Activated naive CD4-positive, alpha-beta T cell treated with anti-CD3 and anti-CD28 coated beads, Interleukin-2, amount 50 U/mL, for 24 hours (primary cell): Measurements from ENCODE around the gene PRPSAP2.

Experiments used
- H3K27ac Mint-ChIP-seq: one replicate; pipeline ENCODE4 v1.8.0; 2021; ENCODE audit warnings: mild to moderate bottlenecking, mixed read lengths
- H3K27me3 Mint-ChIP-seq: one replicate; pipeline ENCODE4 v1.8.0; 2021; ENCODE audit warnings: mixed read lengths
- H3K36me3 Mint-ChIP-seq: one replicate; pipeline ENCODE4 v1.8.0; 2021; ENCODE audit warnings: mixed read lengths
- H3K4me1 Mint-ChIP-seq: one replicate; pipeline ENCODE4 v1.8.0; 2021; ENCODE audit warnings: mixed read lengths
- H3K4me3 Mint-ChIP-seq: one replicate; pipeline ENCODE4 v1.8.0; 2021; ENCODE audit warnings: mild to moderate bottlenecking, mixed read lengths
- H3K9me3 Mint-ChIP-seq: one replicate; pipeline ENCODE4 v1.8.0; 2021; ENCODE audit warnings: mixed read lengths

Gene PRPSAP2

GRCh38 chr17:18974407-18975149 is 116.6 kb downstream of the PRPSAP2 start:
- Mint-ChIP-seq H3K4me1 (peaks cover 18% of the 10 kb centered on the region), H3K36me3 (peaks cover 3% of the 10 kb centered on the region), H3K27ac (peak overlapping the region; percentile 23), H3K27me3 (no peaks in the 10 kb centered on the region), H3K4me3 (no peak overlapping the region), H3K9me3 (no peaks in the 10 kb centered on the region)

GRCh38 chr17:18975597-18975996 is 117.7 kb downstream of the PRPSAP2 start:
- Mint-ChIP-seq H3K9me3 (no peaks in the 10 kb centered on the region), H3K36me3 (peaks cover 3% of the 10 kb centered on the region), H3K27me3 (no peaks in the 10 kb centered on the region), H3K4me1 (peaks cover 8% of the 10 kb centered on the region), H3K27ac (no peak overlapping the region), H3K4me3 (no peak overlapping the region)

- Mint-ChIP-seq H3K4me1 (peaks cover 8% of the 10 kb centered on the region), H3K4me3 (no peak overlapping the region), H3K9me3 (no peaks in the 10 kb centered on the region), H3K27me3 (no peaks in the 10 kb centered on the region), H3K36me3 (peaks cover 3% of the 10 kb centered on the region), H3K27ac (no peak overlapping the region)
These were observed 118.3 kb downstream of the PRPSAP2 start for GRCh38 chr17:18976201-18976600.

GRCh38 chr17:18977021-18977420 is 119.1 kb downstream of the PRPSAP2 start:
- Mint-ChIP-seq H3K4me1 (peaks cover 8% of the 10 kb centered on the region), H3K4me3 (no peak overlapping the region), H3K36me3 (peaks cover 3% of the 10 kb centered on the region), H3K27me3 (no peaks in the 10 kb centered on the region), H3K27ac (no peak overlapping the region), H3K9me3 (no peaks in the 10 kb centered on the region)

GRCh38 chr17:18977646-18978045 is 119.7 kb downstream of the PRPSAP2 start:
- H3K4me1 Mint-ChIP-seq, result peaks cover 8% of the 10 kb centered on the region
- peaks cover 3% of the 10 kb centered on the region for H3K36me3 Mint-ChIP-seq
- H3K27ac Mint-ChIP-seq, result no peak overlapping the region
- H3K9me3 Mint-ChIP-seq, result no peaks in the 10 kb centered on the region
- no peaks in the 10 kb centered on the region for H3K27me3 Mint-ChIP-seq
- no peak overlapping the region for H3K4me3 Mint-ChIP-seq

- Mint-ChIP-seq H3K27ac (no peak overlapping the region), H3K4me1 (peaks cover 8% of the 10 kb centered on the region), H3K4me3 (no peak overlapping the region), H3K27me3 (no peaks in the 10 kb centered on the region), H3K9me3 (no peaks in the 10 kb centered on the region), H3K36me3 (peaks cover 3% of the 10 kb centered on the region)
These were observed 120.1 kb downstream of the PRPSAP2 start for GRCh38 chr17:18978050-18978449.

- Mint-ChIP-seq H3K27ac (no peak overlapping the region), H3K27me3 (no peaks in the 10 kb centered on the region), H3K36me3 (peaks cover 1% of the 10 kb centered on the region), H3K4me1 (peaks cover 8% of the 10 kb centered on the region), H3K9me3 (no peaks in the 10 kb centered on the region), H3K4me3 (no peak overlapping the region)
These were observed 120.7 kb downstream of the PRPSAP2 start for GRCh38 chr17:18978655-18979054.
